Liver (tissue), 9 donors: ENCODE results near the gene SPINK6. TPM values are rescaled to one million over a fixed set of nuclear protein-coding genes. Genes with fewer than 3 reads are reported as not detected.

ENCODE experiments used
- DNase-seq: peaks from one replicate; pipeline ENCODE4 v3.0.0-alpha.2; 2017; ENCODE audit warnings: low spot score
- H3K27ac ChIP-seq, 2 donors: one replicate each; pipeline ENCODE4 v1.7.0; 2013; ENCODE audit warnings: inconsistent platforms in 2 of 2, low read length in 2 of 2, control low read depth in 1 of 2, low read depth in 1 of 2, mild to moderate bottlenecking in 1 of 2
- H3K27me3 ChIP-seq, 4 donors: one replicate each; pipeline versions ENCODE4 v1.6.1 to v1.7.0; 2013; ENCODE audit warnings: low read length in 3 of 4, inconsistent platforms in 1 of 4, mild to moderate bottlenecking in 1 of 4, moderate library complexity in 1 of 4; ENCODE audit not compliant: control insufficient read depth in 4 of 4, insufficient read depth in 4 of 4
- H3K36me3 ChIP-seq, 4 donors: one replicate each; pipeline versions ENCODE4 v1.6.1 to v1.7.0; 2013; ENCODE audit warnings: low read length in 3 of 4, mild to moderate bottlenecking in 3 of 4, low read depth in 1 of 4, moderate library complexity in 1 of 4; ENCODE audit not compliant: control insufficient read depth in 4 of 4, insufficient read depth in 3 of 4
- H3K4me1 ChIP-seq, 4 donors: one replicate each; pipeline versions ENCODE4 v1.6.1 to v1.7.0; 2013; ENCODE audit warnings: low read length in 3 of 4, mild to moderate bottlenecking in 3 of 4, moderate library complexity in 1 of 4; ENCODE audit not compliant: control insufficient read depth in 4 of 4, insufficient read depth in 4 of 4
- H3K4me3 ChIP-seq, 3 donors: one replicate each; pipeline versions ENCODE4 v1.6.1 to v1.7.0; 2013; ENCODE audit warnings: low read length in 3 of 3, control low read depth in 1 of 3, low read depth in 1 of 3, mild to moderate bottlenecking in 1 of 3
- H3K9ac ChIP-seq, 2 donors: one replicate each; pipeline ENCODE4 v1.7.0; 2013; ENCODE audit warnings: low read length in 2 of 2, mild to moderate bottlenecking in 2 of 2, moderate library complexity in 2 of 2, control low read depth in 1 of 2, low read depth in 1 of 2
- H3K9me3 ChIP-seq, 4 donors: one replicate each; pipeline versions ENCODE4 v1.6.1 to v1.7.0; 2013; ENCODE audit warnings: low read length in 3 of 4; ENCODE audit not compliant: control insufficient read depth in 4 of 4
- ATF3 ChIP-seq: IDR thresholded peaks from 2 replicates; pipeline ENCODE4 v1.6.1; 2016; ENCODE audit warnings: antibody characterized with exemption
- CTCF ChIP-seq: fragments of 150-350 bp; IDR thresholded peaks from 2 replicates; pipeline ENCODE4 v1.5.1; 2017; ENCODE audit warnings: improper control_type of control experiment, low read depth, low read length; ENCODE audit not compliant: missing input control
- EGR1 ChIP-seq, 2 donors: IDR thresholded peaks; 2 replicates each; pipeline ENCODE4 v1.6.1; 2016 to 2018; ENCODE audit warnings: antibody characterized with exemption in 2 of 2, low read depth in 2 of 2
- FOXA1 ChIP-seq: IDR thresholded peaks from 2 replicates; pipeline ENCODE4 v1.6.1; 2016; ENCODE audit warnings: antibody characterized with exemption
- FOXA2 ChIP-seq: IDR thresholded peaks from 2 replicates; pipeline ENCODE4 v1.6.1; 2016; ENCODE audit warnings: antibody characterized with exemption
- GABPA ChIP-seq, 2 donors: IDR thresholded peaks in 1 of 2; conservative IDR thresholded peaks in 1 of 2; 2 replicates each; pipeline ENCODE4 v1.6.1; 2016; ENCODE audit warnings: antibody characterized with exemption in 2 of 2, mild to moderate bottlenecking in 1 of 2, moderate library complexity in 1 of 2
- HNF4A ChIP-seq, 2 donors: conservative IDR thresholded peaks; 2 replicates each; pipeline ENCODE4 v1.6.1; 2016; ENCODE audit warnings: antibody characterized with exemption in 2 of 2, mild to moderate bottlenecking in 2 of 2
- HNF4G ChIP-seq: IDR thresholded peaks from 2 replicates; pipeline ENCODE4 v1.6.1; 2016; ENCODE audit warnings: antibody characterized with exemption
- JUND ChIP-seq, 2 donors: IDR thresholded peaks; 2 replicates each; pipeline ENCODE4 v1.6.1; 2016; ENCODE audit warnings: antibody characterized with exemption in 2 of 2
- MAX ChIP-seq: IDR thresholded peaks from 2 replicates; pipeline ENCODE4 v1.6.1; 2016; ENCODE audit warnings: antibody characterized with exemption
- NR2F2 ChIP-seq: IDR thresholded peaks from 2 replicates; pipeline ENCODE4 v1.6.1; 2016; ENCODE audit warnings: antibody characterized with exemption
- RAD21 ChIP-seq, 2 donors: IDR thresholded peaks; 2 replicates each; pipeline ENCODE4 v1.6.1; 2016; ENCODE audit warnings: antibody characterized with exemption in 2 of 2, mild to moderate bottlenecking in 2 of 2
- REST ChIP-seq: IDR thresholded peaks from 2 replicates; pipeline ENCODE4 v1.6.1; 2016; ENCODE audit warnings: antibody characterized with exemption, mild to moderate bottlenecking
- RXRA ChIP-seq, 2 donors: IDR thresholded peaks; 2 replicates each; pipeline ENCODE4 v1.6.1; 2017 to 2018; ENCODE audit warnings: antibody characterized with exemption in 2 of 2, mild to moderate bottlenecking in 1 of 2
- SP1 ChIP-seq: IDR thresholded peaks from 2 replicates; pipeline ENCODE4 v1.6.1; 2018; ENCODE audit warnings: antibody characterized with exemption, mild to moderate bottlenecking
- TAF1 ChIP-seq: conservative IDR thresholded peaks from 2 replicates; pipeline ENCODE4 v1.6.1; 2016; ENCODE audit warnings: antibody characterized with exemption, mild to moderate bottlenecking
- YY1 ChIP-seq: IDR thresholded peaks from 2 replicates; pipeline ENCODE4 v1.6.1; 2016; ENCODE audit warnings: antibody characterized with exemption, mild to moderate bottlenecking
- ZBTB33 ChIP-seq: IDR thresholded peaks from 2 replicates; pipeline ENCODE4 v1.6.1; 2016; ENCODE audit warnings: antibody characterized with exemption
- WGBS: extraction: QIAGEN DNeasy Blood & Tissue Kit; methylation state at CpG from one replicate; pipeline ENCODE4 v1.1.7; 2013; 5-methylcytosine and 5-hydroxymethylcytosine counted together
- polyA plus RNA-seq, 2 donors: library from polyadenylated mRNA; stranded (reverse) in 1 of 2; unstranded in 1 of 2; fragments of 200-250 nt in 1 of 2; fragments of >200 nt in 1 of 2; fragmentation: Nextera tagmentation in 1 of 2; extraction: Ambion mirVana in 1 of 2; gene quantifications; one replicate each; pipeline versions ENCODE4 v1.2.1 to v1.2.3, GENCODE V29; 2013 to 2015
- total RNA-seq, 2 donors: library from RNA; depleted of rRNA; stranded (reverse); fragments of >200 nt; gene quantifications; one replicate each; pipeline ENCODE4 v1.2.3, GENCODE V29; 2014
- donor health status: healthy.
- donor health status: healthy.
- donor health status: healthy.
- donor health status: healthy.
- donor health status: healthy.

Gene SPINK6
- total and polyA plus RNA-seq, 4 donors = not detected

GRCh38 chr5:148224117-148224742 is 21.4 kb downstream of the SPINK6 start:
- WGBS = 80% methylated on average over 2 of the region's 2 CpGs
- TF ChIP-seq NR2F2 = no peak
- TF ChIP-seq RXRA (IDR thresholded peaks at IDR 0.05) = no peak
- no peak for TF ChIP-seq FOXA2
- TF ChIP-seq MAX = no peak
- TF ChIP-seq FOXA1 = no peak
- TF ChIP-seq REST = no peak
- TF ChIP-seq JUND (IDR thresholded peaks at IDR 0.05) = no peak
- no peak for TF ChIP-seq GABPA (IDR thresholded peaks at IDR 0.05 in 1 of 2, conservative IDR thresholded peaks at IDR 0.05 in 1 of 2)
- no peak for TF ChIP-seq TAF1
- TF ChIP-seq ZBTB33 = no peak
- no peak for TF ChIP-seq RAD21 (IDR thresholded peaks at IDR 0.05)
- no peak for TF ChIP-seq ATF3
- no peak for TF ChIP-seq CTCF
- TF ChIP-seq HNF4A (conservative IDR thresholded peaks at IDR 0.05) = no peak
- no peak for TF ChIP-seq HNF4G
- no peak for TF ChIP-seq EGR1 (IDR thresholded peaks at IDR 0.05; ENCODE audit: low read depth in 2 of 2)
- no peak for TF ChIP-seq SP1
- no peak for TF ChIP-seq YY1

More at GRCh38 chr5:148224117-148224742, 21.4 kb downstream of the SPINK6 start:
- no peaks in the 10 kb centered on the region for H3K36me3 ChIP-seq
- H3K9ac ChIP-seq = no peak overlapping the region
- no peak overlapping the region for H3K4me3 ChIP-seq
- H3K27me3 ChIP-seq = no peaks in the 10 kb centered on the region
- no peaks in the 10 kb centered on the region for H3K9me3 ChIP-seq
- H3K4me1 ChIP-seq = no peaks in the 10 kb centered on the region
- H3K27ac ChIP-seq = no peak overlapping the region
- DNase-seq = no peak
